ENCODE data around the gene S1PR2.
A peak's percentile ranks its signal among the peaks of the same experiment; 100 is the strongest.

Gene S1PR2

DNA sequence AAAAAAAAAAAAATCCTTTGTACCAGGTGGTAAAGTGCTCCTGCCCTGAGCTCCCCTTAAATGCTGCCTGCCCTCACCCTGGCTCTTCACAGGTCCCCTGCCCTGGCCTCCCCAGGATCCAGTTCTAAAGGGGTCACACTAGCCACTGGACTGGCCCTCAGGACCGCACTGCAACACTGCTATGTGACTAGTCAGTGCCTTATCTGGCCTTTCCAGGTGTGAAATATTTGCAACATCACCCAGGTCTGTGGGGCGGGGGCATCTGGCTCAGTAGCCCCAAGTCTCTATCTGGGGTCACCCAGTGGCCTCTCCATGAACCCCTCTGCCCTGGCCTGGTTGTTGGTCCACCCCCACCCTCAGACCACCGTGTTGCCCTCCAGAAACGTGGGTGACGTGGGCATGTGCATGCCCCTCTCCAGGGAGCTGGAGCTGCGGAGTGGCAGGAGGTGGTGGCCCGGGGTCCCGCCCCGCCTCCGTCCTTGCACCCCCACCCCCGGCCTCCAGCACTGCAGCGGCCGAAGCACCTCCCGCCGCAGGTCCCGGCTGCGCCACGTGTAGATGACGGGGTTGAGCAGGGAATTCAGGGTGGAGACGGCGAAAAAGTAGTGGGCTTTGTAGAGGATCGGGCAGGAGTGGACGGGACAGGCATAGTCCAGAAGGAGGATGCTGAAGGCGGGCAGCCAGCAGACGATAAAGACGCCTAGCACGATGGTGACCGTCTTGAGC lies 7.5 kb downstream of the S1PR2 start:
- DNase-seq (ENCODE audit: low read depth in 2 of 2): no peak
- TF ChIP-seq, protein P1, sequence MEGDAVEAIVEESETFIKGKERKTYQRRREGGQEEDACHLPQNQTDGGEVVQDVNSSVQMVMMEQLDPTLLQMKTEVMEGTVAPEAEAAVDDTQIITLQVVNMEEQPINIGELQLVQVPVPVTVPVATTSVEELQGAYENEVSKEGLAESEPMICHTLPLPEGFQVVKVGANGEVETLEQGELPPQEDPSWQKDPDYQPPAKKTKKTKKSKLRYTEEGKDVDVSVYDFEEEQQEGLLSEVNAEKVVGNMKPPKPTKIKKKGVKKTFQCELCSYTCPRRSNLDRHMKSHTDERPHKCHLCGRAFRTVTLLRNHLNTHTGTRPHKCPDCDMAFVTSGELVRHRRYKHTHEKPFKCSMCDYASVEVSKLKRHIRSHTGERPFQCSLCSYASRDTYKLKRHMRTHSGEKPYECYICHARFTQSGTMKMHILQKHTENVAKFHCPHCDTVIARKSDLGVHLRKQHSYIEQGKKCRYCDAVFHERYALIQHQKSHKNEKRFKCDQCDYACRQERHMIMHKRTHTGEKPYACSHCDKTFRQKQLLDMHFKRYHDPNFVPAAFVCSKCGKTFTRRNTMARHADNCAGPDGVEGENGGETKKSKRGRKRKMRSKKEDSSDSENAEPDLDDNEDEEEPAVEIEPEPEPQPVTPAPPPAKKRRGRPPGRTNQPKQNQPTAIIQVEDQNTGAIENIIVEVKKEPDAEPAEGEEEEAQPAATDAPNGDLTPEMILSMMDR (IDR thresholded peaks at IDR 0.05; ENCODE audit: low read depth, low read length): no peak
- H3K4me3 ChIP-seq (replicated peaks in 1 of 2; ENCODE audit: low read depth in 2 of 2, low read length in 2 of 2): no peak overlapping the region

DNA sequence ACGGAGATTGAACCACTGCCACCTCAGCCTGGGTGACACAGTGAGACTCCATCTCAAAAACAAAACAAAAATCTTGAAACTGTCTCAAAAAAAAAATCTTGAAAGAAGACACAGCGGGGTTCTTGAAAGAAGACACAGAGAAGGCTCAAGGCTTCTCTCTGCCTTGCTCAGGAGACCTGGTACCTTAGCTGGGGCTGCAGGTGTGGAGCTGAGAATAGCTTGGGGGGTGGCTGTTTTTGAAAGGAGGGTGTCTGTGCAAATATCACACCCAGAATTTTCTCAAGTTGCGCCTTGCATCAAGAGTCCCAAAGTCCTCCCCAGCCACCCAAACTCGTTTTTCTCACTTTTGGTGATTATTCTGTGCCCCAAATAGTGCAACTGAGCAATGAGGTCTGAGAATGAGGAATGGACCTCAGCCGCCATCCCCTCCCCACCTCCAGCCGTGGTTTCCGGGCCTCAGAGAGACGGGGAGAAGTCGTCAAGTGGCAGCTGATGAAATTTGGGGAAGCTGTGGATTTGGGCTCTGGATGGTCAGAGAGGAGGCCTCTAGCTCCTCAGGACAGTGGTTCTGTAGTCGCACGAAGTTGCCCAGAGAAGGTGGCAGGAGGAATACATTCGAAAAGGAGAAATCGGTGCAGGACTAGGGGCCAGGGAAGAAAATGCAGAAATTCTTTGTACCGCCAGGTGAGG lies 8.8 kb downstream of the S1PR2 start:
- no peak for DNase-seq (ENCODE audit: low read depth in 2 of 2)
- no peak overlapping the region for H3K4me3 ChIP-seq (replicated peaks in 1 of 2; ENCODE audit: low read depth in 2 of 2, low read length in 2 of 2)
- TF ChIP-seq, protein P1 (IDR thresholded peaks at IDR 0.05; ENCODE audit: low read depth, low read length): no peak

DNA sequence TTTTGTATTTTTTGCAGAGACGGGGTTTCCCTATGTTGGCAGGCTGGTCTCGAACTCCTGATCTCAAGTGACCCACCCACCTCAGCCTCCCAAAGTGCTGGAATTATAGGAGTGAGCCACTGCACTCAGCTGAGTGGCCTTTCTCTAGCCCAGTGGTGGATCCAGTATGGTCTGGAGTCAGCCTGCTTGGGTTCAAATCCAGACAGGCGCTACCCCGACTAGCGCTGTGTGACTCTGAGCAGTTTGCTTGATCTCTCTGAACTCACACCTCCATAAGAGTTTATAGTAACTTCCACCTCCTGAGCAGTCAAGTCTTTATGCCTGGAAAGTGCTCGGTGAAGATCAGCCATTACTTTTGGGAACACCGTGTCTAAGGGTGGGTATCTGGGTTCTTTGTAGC lies 10.4 kb downstream of the S1PR2 start:
- H3K4me3 ChIP-seq (replicated peaks in 1 of 2; ENCODE audit: low read depth in 2 of 2, low read length in 2 of 2): no peak overlapping the region
- DNase-seq (ENCODE audit: low read depth in 2 of 2): no peak
- TF ChIP-seq, protein P1 (IDR thresholded peaks at IDR 0.05; ENCODE audit: low read depth, low read length): no peak

DNA sequence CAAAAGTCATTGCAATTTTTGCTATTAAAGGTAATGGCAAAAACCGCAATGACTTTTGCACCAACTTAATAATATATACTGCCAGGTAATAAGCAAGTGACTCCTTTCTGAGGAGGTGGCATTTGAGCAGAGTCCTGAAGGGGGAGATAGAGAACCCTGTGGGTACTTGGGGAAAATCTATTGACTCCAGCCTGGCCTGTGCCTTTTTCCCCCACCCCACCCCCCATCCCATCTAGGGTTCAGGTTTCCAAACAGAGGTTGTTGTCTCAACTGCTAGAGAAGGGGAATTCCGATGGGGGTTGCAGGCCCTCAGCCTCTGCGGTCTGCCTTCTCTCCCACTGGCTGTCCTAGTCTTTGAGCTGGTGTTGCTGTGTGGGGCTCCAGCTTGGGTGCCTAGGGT lies 11.5 kb downstream of the S1PR2 start:
- TF ChIP-seq, protein P1 (IDR thresholded peaks at IDR 0.05; ENCODE audit: low read depth, low read length): peak; percentile 53
- peak in 1 of 2 donors; percentile 52 for DNase-seq (ENCODE audit: low read depth in 2 of 2)
- no peak overlapping the region for H3K4me3 ChIP-seq (replicated peaks in 1 of 2; ENCODE audit: low read depth in 2 of 2, low read length in 2 of 2)

DNA sequence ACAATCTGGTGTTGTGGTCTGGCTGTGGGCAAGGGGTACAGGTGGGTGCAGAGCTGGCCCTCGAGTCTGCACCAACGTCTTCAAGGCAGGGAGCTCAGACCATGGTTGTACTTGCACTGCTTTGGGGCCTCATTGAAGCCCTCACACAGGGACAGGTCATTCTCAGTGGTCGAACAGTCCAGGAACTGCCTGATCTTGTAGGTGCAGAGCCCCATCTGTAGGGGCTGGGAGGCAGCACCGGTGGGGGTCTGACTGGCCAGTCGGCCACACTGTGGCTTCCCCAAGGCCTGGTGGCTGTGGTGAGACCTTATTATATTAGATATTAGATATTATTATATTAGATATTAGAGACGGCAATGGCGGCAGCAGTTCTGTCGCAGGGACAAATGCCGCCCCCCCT lies 14.0 kb downstream of the S1PR2 start:
- TF ChIP-seq, protein P1 (IDR thresholded peaks at IDR 0.05; ENCODE audit: low read depth, low read length): no peak
- no peak overlapping the region for H3K4me3 ChIP-seq (replicated peaks in 1 of 2; ENCODE audit: low read depth in 2 of 2, low read length in 2 of 2)
- no peak for DNase-seq (ENCODE audit: low read depth in 2 of 2)

DNA sequence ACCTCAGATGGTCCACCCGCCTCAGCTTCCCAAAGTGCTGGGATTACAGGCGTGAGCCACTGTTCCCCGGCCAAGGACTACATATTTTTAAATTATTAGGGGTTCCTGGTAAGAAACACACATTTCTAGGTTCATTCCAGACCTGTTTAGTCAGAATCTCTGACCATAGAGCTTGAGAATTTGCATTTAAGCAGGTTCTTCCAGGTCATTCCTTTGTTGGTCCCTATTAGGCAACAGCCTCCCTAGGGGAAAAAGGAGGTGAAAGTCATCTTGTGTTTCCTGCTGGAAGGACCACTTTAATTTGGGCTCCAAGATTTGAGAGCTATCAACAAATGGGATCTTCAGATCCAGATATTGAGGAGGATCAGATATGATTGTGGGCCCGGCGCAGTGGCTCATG lies 16.3 kb downstream of the S1PR2 start:
- TF ChIP-seq, protein P1 (IDR thresholded peaks at IDR 0.05; ENCODE audit: low read depth, low read length): no peak
- H3K4me3 ChIP-seq (replicated peaks in 1 of 2; ENCODE audit: low read depth in 2 of 2, low read length in 2 of 2): no peak overlapping the region
- peak; percentile 39 to 90 for DNase-seq (ENCODE audit: low read depth in 2 of 2)

Data from cardiac fibroblast (primary cell).